ENCODE measurements around the gene RBMS1.

- no peak for TF ChIP-seq EZH2 (optimal IDR thresholded peaks at IDR 0.05; ENCODE audit: low read depth, low read length)
- no peak for TF ChIP-seq CTCF (IDR thresholded peaks at IDR 0.05; ENCODE audit: low read length)
- no peak for TF ChIP-seq EZH2phosphoT487 (IDR thresholded peaks at IDR 0.05; ENCODE audit: low read length)
Measured at GRCh38 chr2:160457588-160457987, 36.0 kb downstream of the RBMS1 start.

Measured in MM.1S (cell line).